Stimulated activated CD4-positive, alpha-beta T cell treated with anti-CD3 and anti-CD28 coated beads, Interleukin-4, amount 100 ng/mL, for 24 hours (primary cell): ENCODE results near the gene COG7.

Experiments used
- DNase-seq: peaks from one replicate; pipeline ENCODE4 v3.0.0-alpha.2; 2020

COG7 gene

DNA sequence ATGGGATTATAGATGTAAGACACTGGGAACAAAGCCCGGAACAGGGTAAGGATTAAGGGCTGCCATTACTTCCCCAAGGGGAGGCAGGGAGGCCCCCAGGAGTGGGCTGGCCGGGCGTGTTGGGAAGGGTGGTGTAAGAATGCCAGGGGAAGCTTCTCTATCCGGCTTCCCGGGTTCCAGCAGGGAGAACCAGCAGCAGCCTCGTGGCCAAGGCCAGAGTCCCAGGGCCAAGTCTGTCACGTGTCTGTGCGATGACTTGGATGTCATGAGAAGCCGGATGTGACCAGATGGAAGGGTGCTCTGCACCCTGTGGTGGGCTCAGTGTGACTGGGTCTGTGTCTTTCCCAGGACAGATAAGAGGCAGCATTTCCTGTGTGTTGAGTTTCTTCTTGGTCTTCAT lies 98.7 kb downstream of the COG7 start:
- DNase-seq: no peak

DNA sequence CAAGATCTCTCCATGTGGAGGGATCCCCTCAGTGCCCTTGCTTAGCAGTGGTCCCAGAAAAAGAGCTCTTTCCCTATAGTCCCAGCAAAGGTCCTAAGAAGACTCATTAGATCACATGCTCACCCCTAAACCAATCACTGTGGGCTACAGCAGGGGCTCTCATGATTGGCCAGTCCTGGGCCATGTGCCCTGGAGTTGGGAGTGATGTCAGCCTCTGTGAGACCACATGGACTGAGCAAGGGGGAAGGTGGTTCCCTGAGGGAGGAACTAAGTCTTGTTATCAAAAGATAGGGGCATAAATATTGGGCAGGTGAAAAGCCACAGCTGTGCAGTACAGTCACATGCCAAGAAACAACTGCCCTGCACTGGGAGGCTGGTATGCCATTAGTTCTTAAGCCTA lies 99.5 kb downstream of the COG7 start:
- no peak for DNase-seq

GRCh38 chr16:23351360-23351759 lies 101.6 kb downstream of the COG7 start:
- no peak for DNase-seq

GRCh38 chr16:23348579-23349469 lies 104.2 kb downstream of the COG7 start:
- no peak for DNase-seq

GRCh38 chr16:23345237-23345636 lies 107.8 kb downstream of the COG7 start:
- no peak for DNase-seq

GRCh38 chr16:23343643-23344612 lies 109.1 kb downstream of the COG7 start:
- no peak for DNase-seq

GRCh38 chr16:23342083-23342640 lies 110.8 kb downstream of the COG7 start:
- DNase-seq: no peak

DNA sequence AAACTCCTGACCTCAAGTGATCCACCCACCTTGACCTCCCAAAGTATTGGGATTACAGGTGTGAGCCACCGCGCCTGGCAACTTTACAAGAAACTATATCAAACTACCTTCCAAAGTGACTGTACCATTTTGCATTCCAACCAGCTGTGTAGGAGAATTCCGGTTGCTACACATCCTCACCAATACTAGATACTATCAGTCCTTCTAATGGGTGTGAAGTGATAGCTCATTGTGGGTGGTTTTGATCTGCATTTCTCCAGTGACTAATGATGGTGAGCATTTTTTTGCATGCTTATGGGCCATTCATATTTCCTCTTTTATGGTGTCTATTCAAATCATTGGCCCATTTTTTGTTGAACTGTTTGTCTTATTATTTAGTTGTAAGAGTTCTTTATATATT lies 113.2 kb downstream of the COG7 start:
- no peak for DNase-seq
